NCI-H446 treated with DMSO at 0.1 percent for 48 hours (cell line): ENCODE measurements around the gene TRIM2.

ENCODE experiments used
- DNase-seq: peaks from one replicate; lab custom pipeline; 2025; lab: John Stamatoyannopoulos, UW

The TRIM2 gene

GRCh38 chr4:153333874-153334273 is 129.6 kb downstream of the TRIM2 start:
- no peak for DNase-seq

- no peak for DNase-seq
Observed at GRCh38 chr4:153335665-153336064, 131.4 kb downstream of the TRIM2 start.

- DNase-seq = no peak
Observed at GRCh38 chr4:153337686-153338085, 133.4 kb downstream of the TRIM2 start.

GRCh38 chr4:153341575-153342090 is 137.4 kb downstream of the TRIM2 start:
- DNase-seq = no peak

GRCh38 chr4:153342751-153343552 is 138.7 kb downstream of the TRIM2 start:
- no peak for DNase-seq

GRCh38 chr4:153344131-153345011 is 140.1 kb downstream of the TRIM2 start, which contains the start of gene MND1:
Gene MND1, plus strand, starts transcription at chr4:153344688. Its CDS starts 50 bp downstream, at chr4:153344738.
- DNase-seq = peak; percentile 69

GRCh38 chr4:153345012-153345981 is 141.1 kb downstream of the TRIM2 start:
- peak; percentile 48 for DNase-seq

GRCh38 chr4:153346031-153346430 is 141.8 kb downstream of the TRIM2 start:
- DNase-seq = no peak

- DNase-seq = no peak
Observed at GRCh38 chr4:153346563-153346962, 142.3 kb downstream of the TRIM2 start.

- DNase-seq = no peak
Observed at GRCh38 chr4:153347117-153347516, 142.9 kb downstream of the TRIM2 start.

GRCh38 chr4:153348006-153348405 is 143.8 kb downstream of the TRIM2 start:
- DNase-seq = no peak

- DNase-seq = no peak
Observed at GRCh38 chr4:153349206-153349805, 145.1 kb downstream of the TRIM2 start.

- DNase-seq = no peak
Observed at GRCh38 chr4:153362184-153362583, 157.9 kb downstream of the TRIM2 start.

GRCh38 chr4:153364061-153364460 is 159.8 kb downstream of the TRIM2 start:
- DNase-seq = no peak

- DNase-seq = no peak
Observed at GRCh38 chr4:153365003-153365402, 160.8 kb downstream of the TRIM2 start.

GRCh38 chr4:153366486-153366885 is 162.2 kb downstream of the TRIM2 start:
- no peak for DNase-seq

GRCh38 chr4:153367092-153367491 is 162.8 kb downstream of the TRIM2 start:
- no peak for DNase-seq

GRCh38 chr4:153369021-153369420 is 164.8 kb downstream of the TRIM2 start:
- no peak for DNase-seq

- no peak for DNase-seq
Observed at GRCh38 chr4:153371701-153372234, 167.5 kb downstream of the TRIM2 start.

GRCh38 chr4:153372967-153373562 is 168.8 kb downstream of the TRIM2 start:
- DNase-seq = no peak
